SU-DHL-6 (cell line): ENCODE measurements around the gene C11orf68.

Experiments
- H2AFZ ChIP-seq: fragments of 200-600 bp; sonication (generic); 2 replicates; pipeline ENCODE4 v1.6.1; 2014; ENCODE audit warnings: low read depth, mild to moderate bottlenecking, moderate library complexity, mixed read lengths, antibody characterized with exemption, low read length; ENCODE audit not compliant: severe bottlenecking
- H3F3A ChIP-seq: fragments of 200-600 bp; shearing (Covaris generic); 2 replicates; pipeline ENCODE4 v1.6.0; 2016; ENCODE audit warnings: antibody characterized with exemption, mild to moderate bottlenecking; ENCODE audit not compliant: insufficient read depth
- H3K27ac ChIP-seq: fragments of 200-600 bp; sonication (generic); 2 replicates; pipeline ENCODE4 v1.5.1; 2016; ENCODE audit warnings: low read depth, mild to moderate bottlenecking, low read length, moderate library complexity, mixed read lengths
- H3K27me3 ChIP-seq: fragments of 200-600 bp; sonication (generic), shearing (Covaris generic); 2 replicates; pipeline ENCODE4 v1.6.0; 2014; ENCODE audit warnings: mild to moderate bottlenecking, low read length
- H3K36me3 ChIP-seq: fragments of 200-600 bp; sonication (generic); 2 replicates; pipeline ENCODE4 v1.6.1; 2014; ENCODE audit warnings: mild to moderate bottlenecking, low read length, mixed read lengths
- H3K4me2 ChIP-seq: fragments of 300-600, 200-600 bp; shearing (Covaris generic), sonication (generic); 2 replicates; pipeline ENCODE4 v1.6.0; 2014; ENCODE audit warnings: low read length, low read depth, mild to moderate bottlenecking; ENCODE audit not compliant: poor library complexity, severe bottlenecking
- H3K4me3 ChIP-seq: fragments of 200-600 bp; sonication (generic); 2 replicates; pipeline ENCODE4 v1.5.1; 2014; ENCODE audit warnings: antibody characterized with exemption, low read length, mild to moderate bottlenecking, mixed read lengths; ENCODE audit not compliant: insufficient read depth, poor library complexity, severe bottlenecking
- H3K79me2 ChIP-seq: fragments of 200-600 bp; sonication (generic); 2 replicates; pipeline ENCODE4 v1.6.1; 2014; ENCODE audit warnings: mild to moderate bottlenecking, low read length, moderate library complexity; ENCODE audit not compliant: insufficient read depth
- H3K9ac ChIP-seq: fragments of 200-600 bp; sonication (generic); 2 replicates; pipeline ENCODE4 v1.7.0; 2014; ENCODE audit warnings: mild to moderate bottlenecking, low read length
- H3K9me2 ChIP-seq: fragments of 200-600 bp; sonication (generic); replicated peaks from 2 replicates; pipeline ENCODE4 v1.6.1; 2014; ENCODE audit warnings: low read length; ENCODE audit not compliant: insufficient read depth
- H3K9me3 ChIP-seq: fragments of 200-600 bp; sonication (generic); 2 replicates; pipeline ENCODE4 v1.6.1; 2014; ENCODE audit warnings: low read length, mixed read lengths; ENCODE audit not compliant: insufficient read depth
- H4K20me1 ChIP-seq: fragments of 200-600 bp; sonication (generic); 2 replicates; pipeline ENCODE4 v1.6.1; 2014; ENCODE audit warnings: low read depth, mild to moderate bottlenecking, antibody characterized with exemption, low read length, moderate library complexity, mixed read lengths
- EZH2phosphoT487 ChIP-seq: fragments of 200-600 bp; sonication (generic), shearing (Covaris generic); conservative IDR thresholded peaks from 2 replicates; pipeline ENCODE4 v1.6.1; 2018; ENCODE audit warnings: mild to moderate bottlenecking, antibody characterized with exemption, low read length, moderate library complexity, mixed read lengths
- TF ChIP-seq, protein P1 (sequence below): fragments of 200-600 bp; sonication (generic); IDR thresholded peaks from one replicate; pipeline ENCODE4 v1.5.1; 2017; ENCODE audit warnings: antibody characterized with exemption, mild to moderate bottlenecking, low read length, moderate library complexity; ENCODE audit not compliant: insufficient read depth, poor library complexity, severe bottlenecking

The C11orf68 gene

DNA sequence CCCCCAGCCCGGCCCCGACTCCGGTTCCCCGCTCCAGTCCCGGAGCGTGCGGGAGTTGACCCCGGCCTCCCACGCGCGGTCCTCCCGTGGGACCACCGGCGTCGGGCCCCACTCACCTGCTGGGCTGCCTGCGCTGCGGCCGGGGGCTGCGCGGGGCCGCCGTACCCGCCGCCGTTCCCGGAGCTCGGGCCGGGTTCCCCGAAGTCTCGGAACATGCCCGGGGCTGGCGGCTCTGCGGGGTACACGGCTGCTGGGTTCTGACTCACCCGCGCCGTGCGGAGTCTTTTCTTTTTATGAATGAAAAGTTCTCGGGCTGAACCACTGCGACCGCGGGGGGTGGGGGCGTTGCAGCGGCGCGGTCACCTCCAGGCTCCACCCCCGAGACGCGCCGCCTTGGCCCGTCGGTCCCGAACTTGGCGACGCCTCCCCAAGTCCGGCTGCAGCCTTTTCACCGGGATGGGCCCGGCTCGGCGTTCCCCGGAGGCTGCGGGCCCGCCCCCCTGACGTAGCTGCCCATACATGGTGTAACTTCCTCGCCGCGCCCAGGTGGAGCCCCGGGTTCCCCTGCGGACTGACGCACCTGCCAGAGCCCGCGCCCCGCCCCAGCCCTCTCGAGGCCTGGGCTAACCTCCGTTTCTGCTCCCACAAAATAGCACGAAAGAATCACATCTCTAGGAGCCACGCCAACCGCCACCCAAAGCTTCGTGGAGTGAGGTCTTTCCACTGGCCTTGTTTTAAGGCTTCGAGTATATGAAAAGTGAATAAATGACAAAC lies 18.6 kb downstream of the C11orf68 start, which contains the start of gene FOSL1:
Gene FOSL1, minus strand, starts transcription at position 264 of the 774 bp plus-strand sequence. Its CDS starts 49 bp downstream, at position 215.
- no peak for TF ChIP-seq EZH2phosphoT487
- TF ChIP-seq, protein P1, sequence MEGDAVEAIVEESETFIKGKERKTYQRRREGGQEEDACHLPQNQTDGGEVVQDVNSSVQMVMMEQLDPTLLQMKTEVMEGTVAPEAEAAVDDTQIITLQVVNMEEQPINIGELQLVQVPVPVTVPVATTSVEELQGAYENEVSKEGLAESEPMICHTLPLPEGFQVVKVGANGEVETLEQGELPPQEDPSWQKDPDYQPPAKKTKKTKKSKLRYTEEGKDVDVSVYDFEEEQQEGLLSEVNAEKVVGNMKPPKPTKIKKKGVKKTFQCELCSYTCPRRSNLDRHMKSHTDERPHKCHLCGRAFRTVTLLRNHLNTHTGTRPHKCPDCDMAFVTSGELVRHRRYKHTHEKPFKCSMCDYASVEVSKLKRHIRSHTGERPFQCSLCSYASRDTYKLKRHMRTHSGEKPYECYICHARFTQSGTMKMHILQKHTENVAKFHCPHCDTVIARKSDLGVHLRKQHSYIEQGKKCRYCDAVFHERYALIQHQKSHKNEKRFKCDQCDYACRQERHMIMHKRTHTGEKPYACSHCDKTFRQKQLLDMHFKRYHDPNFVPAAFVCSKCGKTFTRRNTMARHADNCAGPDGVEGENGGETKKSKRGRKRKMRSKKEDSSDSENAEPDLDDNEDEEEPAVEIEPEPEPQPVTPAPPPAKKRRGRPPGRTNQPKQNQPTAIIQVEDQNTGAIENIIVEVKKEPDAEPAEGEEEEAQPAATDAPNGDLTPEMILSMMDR = no peak

DNA sequence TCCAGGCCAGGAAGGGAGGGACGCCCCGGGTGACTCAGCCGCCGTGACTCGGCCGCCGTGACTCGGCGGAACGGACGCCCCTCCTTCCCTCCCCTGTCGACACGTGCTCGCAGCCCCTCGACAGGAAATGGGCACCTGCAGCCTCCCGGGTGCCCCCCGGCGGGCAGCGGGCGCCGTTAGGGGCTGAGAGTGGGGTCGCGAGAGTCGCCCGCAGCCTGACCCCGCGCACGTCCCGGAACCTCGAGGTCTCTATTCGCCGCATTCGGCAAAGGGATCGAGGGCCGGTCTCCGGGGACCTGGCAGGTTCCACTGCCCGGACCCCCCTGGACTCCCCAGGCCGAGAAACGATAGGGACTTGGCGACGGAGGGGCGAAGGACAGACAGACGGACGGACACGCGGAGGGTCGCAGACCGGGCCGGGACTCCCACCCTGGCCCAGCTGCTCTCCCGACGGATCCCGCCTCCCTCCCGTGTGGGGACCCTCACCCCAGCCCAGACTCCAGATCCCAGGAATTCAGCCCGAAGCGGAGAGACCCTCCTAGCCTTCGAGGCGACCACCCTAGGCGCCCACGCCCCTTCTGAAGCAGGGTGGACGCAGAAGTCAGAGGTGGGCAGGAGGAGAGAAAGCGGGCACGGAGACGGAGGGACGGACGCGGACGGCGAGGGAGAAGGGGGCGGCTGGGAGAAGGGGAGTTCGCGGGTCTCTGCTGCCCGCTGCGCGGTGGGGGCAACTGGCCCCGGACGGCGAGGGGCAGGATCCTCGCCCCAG lies 19.3 kb downstream of the C11orf68 start:
- Histone ChIP-seq H3K36me3 (no peaks in the 10 kb centered on the region), H3K9me3 (no peaks in the 10 kb centered on the region), H3K4me2 (peak overlapping the region; percentile 53), H2AFZ (no peak overlapping the region), H3K27me3 (no peaks in the 10 kb centered on the region), H3K79me2 (no peaks in the 10 kb centered on the region), H3K27ac (no peak overlapping the region), H3F3A (no peaks in the 10 kb centered on the region), H3K4me3 (no peak overlapping the region), H3K9me2 (no peaks in the 10 kb centered on the region), H4K20me1 (no peaks in the 10 kb centered on the region), H3K9ac (0 out of 2 replicates have a peak overlapping the region, but pooled peaks have one; percentile 6)
- no peak for TF ChIP-seq EZH2phosphoT487
- TF ChIP-seq, protein P1 = no peak

More for the DNA sequence above, 18.6 kb downstream of the C11orf68 start, which contains the start of gene FOSL1:
- peak within 1 kb of the TSS; percentile 53 for H3K4me2 ChIP-seq
- no peaks in the 10 kb centered on the region for H3K36me3 ChIP-seq
- H3K9me3 ChIP-seq = no peaks in the 10 kb centered on the region
- H3F3A ChIP-seq = no peaks in the 10 kb centered on the region
- H3K9me2 ChIP-seq = no peaks in the 10 kb centered on the region
- peak within 1 kb of the TSS; percentile 40 for H3K4me3 ChIP-seq
- H3K27ac ChIP-seq = no peak within 1 kb of the TSS
- H3K9ac ChIP-seq = 0 out of 2 replicates have a peak within 1 kb of the TSS, but pooled peaks have one; percentile 6
- H2AFZ ChIP-seq = peak within 1 kb of the TSS; percentile 23
- H3K27me3 ChIP-seq = no peaks in the 10 kb centered on the region
- H4K20me1 ChIP-seq = no peaks in the 10 kb centered on the region
- H3K79me2 ChIP-seq = no peaks in the 10 kb centered on the region

DNA sequence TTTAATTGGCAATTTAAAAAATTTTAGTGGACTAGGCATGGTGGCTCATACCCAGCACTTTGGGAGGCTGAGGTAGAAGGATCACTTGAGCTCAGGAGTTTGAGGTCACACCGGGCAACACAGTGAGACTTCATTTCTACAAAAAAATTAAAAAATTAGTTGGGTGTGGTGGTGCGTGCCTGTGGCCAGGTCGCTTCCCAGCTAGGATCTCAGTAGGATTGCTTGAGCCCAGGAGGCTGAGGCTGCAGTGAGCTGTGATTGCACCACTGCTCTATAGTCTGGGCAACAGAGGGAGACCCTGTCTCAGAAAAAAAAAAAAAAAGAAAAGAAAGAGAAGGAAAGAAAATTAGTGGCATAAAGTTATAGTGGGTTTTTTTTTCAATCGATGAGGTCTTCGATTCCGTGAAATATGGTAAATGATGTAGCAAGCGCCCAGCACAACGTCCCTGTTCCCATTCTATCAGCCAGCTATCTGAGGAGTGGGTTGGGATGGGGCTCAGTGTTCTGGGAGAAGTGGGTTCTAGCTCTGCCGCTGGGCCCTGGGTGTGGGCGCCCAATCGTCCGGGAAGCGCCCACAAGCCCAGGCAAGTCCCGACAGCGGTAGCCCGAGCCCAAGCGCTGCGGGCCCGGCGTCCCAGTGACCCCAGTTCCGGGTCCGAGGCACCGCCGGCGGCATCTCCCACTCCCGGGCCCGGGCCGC lies 20.1 kb downstream of the C11orf68 start:
- H3K9ac ChIP-seq = no peak overlapping the region
- no peak overlapping the region for H3K27ac ChIP-seq
- H3F3A ChIP-seq = no peaks in the 10 kb centered on the region
- H3K4me3 ChIP-seq = no peak overlapping the region
- TF ChIP-seq, protein P1 = no peak
- no peak for TF ChIP-seq EZH2phosphoT487
- H3K9me3 ChIP-seq = no peaks in the 10 kb centered on the region
- H3K9me2 ChIP-seq = no peaks in the 10 kb centered on the region
- H3K27me3 ChIP-seq = no peaks in the 10 kb centered on the region
- no peaks in the 10 kb centered on the region for H3K79me2 ChIP-seq
- H3K36me3 ChIP-seq = no peaks in the 10 kb centered on the region
- H3K4me2 ChIP-seq = no peak overlapping the region
- H2AFZ ChIP-seq = no peak overlapping the region
- no peaks in the 10 kb centered on the region for H4K20me1 ChIP-seq
